Skeletal muscle satellite cell (primary cell): ENCODE measurements around the gene FANCC.

Source experiments
- H3K27me3 ChIP-seq: 2 replicates; pipeline ENCODE4 v1.7.0; 2013; ENCODE audit warnings: low read length; ENCODE audit not compliant: control insufficient read depth, insufficient read depth
- H3K36me3 ChIP-seq: 2 replicates; pipeline ENCODE4 v1.7.0; 2013; ENCODE audit warnings: mild to moderate bottlenecking, control low read depth, low read length; ENCODE audit not compliant: insufficient read depth
- H3K4me1 ChIP-seq: 2 replicates; pipeline ENCODE4 v1.7.0; 2013; ENCODE audit warnings: low read length; ENCODE audit not compliant: control insufficient read depth, insufficient read depth
- H3K4me2 ChIP-seq: 2 replicates; pipeline ENCODE4 v1.7.0; 2013; ENCODE audit warnings: mild to moderate bottlenecking, low read length
- H3K4me3 ChIP-seq: 2 replicates; pipeline ENCODE4 v1.7.0; 2013; ENCODE audit warnings: low read length
- H3K9ac ChIP-seq: 2 replicates; pipeline ENCODE4 v1.7.0; 2013; ENCODE audit warnings: mild to moderate bottlenecking, low read depth, low read length, moderate library complexity
- H3K9me3 ChIP-seq: replicated peaks from 2 replicates; pipeline ENCODE4 v1.7.0; 2013; ENCODE audit warnings: mild to moderate bottlenecking, control low read depth, low read length

FANCC gene

GRCh38 chr9:95085861-95086563, 231.5 kb downstream of the FANCC start:
- Histone ChIP-seq H3K4me1 (peaks cover 75% of the 10 kb centered on the region), H3K4me3 (no peak overlapping the region), H3K9ac (peak overlapping the region; percentile 31), H3K4me2 (peak overlapping the region; percentile 71), H3K36me3 (peaks cover 81% of the 10 kb centered on the region), H3K9me3 (no peaks in the 10 kb centered on the region), H3K27me3 (no peaks in the 10 kb centered on the region)

- Histone ChIP-seq H3K4me3 (peak overlapping the region; percentile 7), H3K9me3 (no peaks in the 10 kb centered on the region), H3K36me3 (peaks cover 87% of the 10 kb centered on the region), H3K4me1 (peaks cover 67% of the 10 kb centered on the region), H3K4me2 (peak overlapping the region; percentile 71), H3K9ac (peak overlapping the region; percentile 20), H3K27me3 (no peaks in the 10 kb centered on the region)
Observed at GRCh38 chr9:95085036-95085770, 232.3 kb downstream of the FANCC start.

- Histone ChIP-seq H3K36me3 (peaks cover 88% of the 10 kb centered on the region), H3K9me3 (no peaks in the 10 kb centered on the region)
Observed at GRCh38 chr9:95084254-95084934, 233.1 kb downstream of the FANCC start.

DNA sequence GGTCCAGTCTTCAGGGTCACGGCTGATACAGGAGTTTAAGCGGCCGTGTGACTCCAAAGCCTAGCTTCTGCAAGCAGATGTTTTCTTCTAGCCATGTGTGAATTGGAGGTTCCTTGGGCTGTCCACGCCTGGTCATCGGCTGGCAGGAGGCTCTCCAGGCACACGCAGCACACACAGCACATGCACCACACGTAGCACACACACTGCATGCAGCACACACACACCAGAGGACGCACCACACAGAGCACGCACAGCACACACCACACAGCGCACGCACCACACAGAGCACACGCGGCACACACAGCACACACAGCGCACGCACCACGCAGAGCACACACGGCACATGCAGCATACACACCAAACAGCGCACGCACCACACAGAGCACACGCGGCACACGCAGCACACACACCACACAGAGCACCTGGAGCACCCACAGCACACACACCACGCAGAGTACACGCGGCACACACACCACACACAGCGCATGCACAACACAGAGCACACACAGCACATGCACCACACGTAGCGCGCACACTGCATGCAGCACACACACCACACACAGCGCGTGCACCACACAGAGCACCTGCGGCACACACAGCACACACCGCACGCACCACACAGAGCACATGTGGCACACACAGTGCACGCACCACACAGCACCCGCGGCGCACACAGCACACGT, 234.3 kb downstream of the FANCC start:
- H3K9ac ChIP-seq, result no peak overlapping the region
- no peaks in the 10 kb centered on the region for H3K27me3 ChIP-seq
- H3K4me3 ChIP-seq, result no peak overlapping the region
- peaks cover 88% of the 10 kb centered on the region for H3K36me3 ChIP-seq
- H3K4me1 ChIP-seq, result peaks cover 59% of the 10 kb centered on the region
- H3K9me3 ChIP-seq, result no peaks in the 10 kb centered on the region
- peak overlapping the region; percentile 71 for H3K4me2 ChIP-seq

More at GRCh38 chr9:95084254-95084934, 233.1 kb downstream of the FANCC start:
- no peaks in the 10 kb centered on the region for H3K27me3 ChIP-seq
- peaks cover 59% of the 10 kb centered on the region for H3K4me1 ChIP-seq
- peak overlapping the region; percentile 20 for H3K9ac ChIP-seq
- peak overlapping the region; percentile 30 for H3K4me3 ChIP-seq
- peak overlapping the region; percentile 71 for H3K4me2 ChIP-seq

DNA sequence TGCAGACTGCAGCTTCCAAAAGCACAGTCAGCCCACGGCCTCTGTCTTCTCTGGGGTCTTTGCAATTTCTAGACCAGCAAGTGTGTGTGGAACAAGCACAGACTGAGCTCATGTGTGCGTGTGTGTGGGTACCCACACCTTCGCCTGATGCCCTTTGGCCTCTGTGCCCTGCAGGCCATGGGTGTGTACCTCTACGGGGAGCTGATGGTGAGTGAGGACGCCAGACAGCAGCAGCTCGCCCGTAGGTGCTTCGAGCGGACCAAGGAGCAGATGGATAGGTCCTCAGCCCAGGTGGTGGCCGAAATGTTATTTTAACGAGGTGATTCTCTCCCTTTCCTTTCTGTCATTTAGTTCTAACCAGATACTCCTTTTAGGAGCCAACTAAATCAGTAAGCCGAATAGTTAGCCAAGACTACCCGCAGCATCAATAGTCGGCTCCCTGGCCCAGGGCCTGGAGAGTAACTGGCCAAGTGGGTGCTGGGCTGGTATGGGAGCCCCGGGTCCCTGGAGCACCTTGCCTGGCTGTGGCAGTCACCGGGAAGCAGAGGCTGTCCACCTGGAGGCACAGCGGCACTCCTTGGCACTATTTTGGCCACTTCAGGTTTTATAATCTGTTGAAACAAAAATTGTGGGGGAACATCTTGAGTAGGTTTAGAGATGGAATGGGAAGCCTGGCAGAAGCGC, 235.0 kb downstream of the FANCC start:
- Histone ChIP-seq H3K9me3 (no peaks in the 10 kb centered on the region), H3K4me3 (no peak overlapping the region), H3K4me1 (peaks cover 59% of the 10 kb centered on the region), H3K9ac (no peak overlapping the region), H3K36me3 (peaks cover 90% of the 10 kb centered on the region), H3K4me2 (no peak overlapping the region), H3K27me3 (no peaks in the 10 kb centered on the region)

DNA sequence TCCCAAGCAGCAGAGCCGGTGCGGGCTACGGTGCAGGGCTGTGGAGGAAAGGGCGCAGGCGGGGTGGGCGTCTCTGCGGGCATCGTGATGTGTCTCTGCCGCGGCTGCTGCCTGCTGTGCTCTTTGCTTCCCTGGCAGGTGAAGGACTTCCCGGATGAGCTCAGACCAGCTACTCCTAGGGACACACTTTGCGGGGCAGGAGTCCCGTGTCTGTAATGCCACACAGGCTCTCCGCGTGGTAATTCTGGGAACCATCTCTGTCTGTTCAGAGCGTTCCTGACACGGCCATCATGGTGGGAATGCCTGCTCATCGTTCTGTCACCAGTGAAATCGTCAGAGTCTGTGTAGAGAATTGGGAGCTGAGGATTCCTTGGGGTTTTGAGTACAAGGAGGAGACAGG, 235.5 kb downstream of the FANCC start:
- Histone ChIP-seq H3K4me2 (no peak overlapping the region), H3K9ac (no peak overlapping the region), H3K36me3 (peaks cover 93% of the 10 kb centered on the region), H3K4me1 (peaks cover 62% of the 10 kb centered on the region), H3K9me3 (no peaks in the 10 kb centered on the region), H3K4me3 (no peak overlapping the region), H3K27me3 (no peaks in the 10 kb centered on the region)

- Histone ChIP-seq H3K9ac (no peak overlapping the region), H3K4me3 (no peak overlapping the region), H3K36me3 (peaks cover 93% of the 10 kb centered on the region), H3K4me2 (no peak overlapping the region), H3K4me1 (peaks cover 63% of the 10 kb centered on the region), H3K9me3 (no peaks in the 10 kb centered on the region), H3K27me3 (no peaks in the 10 kb centered on the region)
Observed at GRCh38 chr9:95080961-95081647, 236.4 kb downstream of the FANCC start.

GRCh38 chr9:95079461-95079860, 238.0 kb downstream of the FANCC start:
- Histone ChIP-seq H3K36me3 (peaks cover 94% of the 10 kb centered on the region), H3K4me2 (no peak overlapping the region), H3K4me3 (no peak overlapping the region), H3K27me3 (no peaks in the 10 kb centered on the region), H3K9ac (no peak overlapping the region), H3K9me3 (no peaks in the 10 kb centered on the region), H3K4me1 (peaks cover 55% of the 10 kb centered on the region)

DNA sequence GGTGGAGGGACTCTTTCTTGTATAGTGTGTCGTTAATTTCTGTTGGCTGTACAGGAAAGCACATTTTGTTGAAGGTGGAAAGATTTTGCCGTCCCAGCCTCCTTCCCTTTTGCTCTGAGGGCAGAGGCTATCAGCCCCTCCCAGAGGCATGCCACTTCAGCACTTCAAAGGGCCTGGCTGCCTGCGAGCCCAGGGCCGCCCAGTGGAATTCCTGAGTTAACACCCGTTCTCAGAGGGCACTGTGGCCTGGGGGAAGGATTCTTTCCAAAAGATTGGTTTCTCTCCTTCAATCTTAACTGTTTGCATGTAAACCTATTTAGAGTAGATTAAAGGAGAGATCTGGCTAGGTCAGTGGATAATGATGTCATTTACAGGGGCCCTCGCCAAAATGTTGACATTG, 238.6 kb downstream of the FANCC start:
- H3K4me1 ChIP-seq, result peaks cover 54% of the 10 kb centered on the region
- H3K4me2 ChIP-seq, result peak overlapping the region; percentile 7
- H3K9me3 ChIP-seq, result no peaks in the 10 kb centered on the region
- H3K4me3 ChIP-seq, result no peak overlapping the region
- peaks cover 96% of the 10 kb centered on the region for H3K36me3 ChIP-seq
- H3K9ac ChIP-seq, result peak overlapping the region; percentile 42
- H3K27me3 ChIP-seq, result no peaks in the 10 kb centered on the region

DNA sequence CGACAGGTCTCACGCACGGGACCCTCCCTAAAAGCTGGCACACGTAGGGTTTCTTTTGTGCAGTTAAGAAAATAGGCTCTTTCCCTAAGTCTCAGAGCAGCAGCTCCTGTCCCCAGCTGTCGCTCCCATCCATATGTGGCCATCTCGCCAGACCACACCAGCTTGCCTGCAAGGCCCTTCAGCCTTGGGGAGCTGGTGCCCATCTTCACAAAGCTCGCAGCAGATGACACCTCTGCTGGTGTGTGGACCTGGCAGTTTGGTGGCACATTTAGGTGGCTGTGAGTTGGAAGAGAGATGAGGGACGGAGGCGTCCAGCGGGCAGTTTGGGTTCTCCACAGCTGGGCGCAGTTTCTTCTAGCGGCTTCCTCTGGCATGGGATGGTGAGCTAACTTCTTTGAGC, 239.0 kb downstream of the FANCC start:
- Histone ChIP-seq H3K27me3 (no peaks in the 10 kb centered on the region), H3K9me3 (no peaks in the 10 kb centered on the region), H3K36me3 (peaks cover 95% of the 10 kb centered on the region), H3K4me1 (peaks cover 51% of the 10 kb centered on the region), H3K4me3 (no peak overlapping the region), H3K9ac (peak overlapping the region; percentile 42), H3K4me2 (peak overlapping the region; percentile 7)
